ENCODE data around the gene CCDC34. TPM values are rescaled to one million over a fixed set of nuclear protein-coding genes. Genes with fewer than 3 reads are reported as not detected.

CCDC34 gene
- total RNA-seq, 1 donor from 2014 or later = 32.2 TPM

- no peak for TF ChIP-seq CTCF (IDR thresholded peaks at IDR 0.05; ENCODE audit: unreplicated experiment)
- H3K27ac Mint-ChIP-seq = no peak overlapping the region
- H3K36me3 Mint-ChIP-seq (ENCODE audit: insufficient read depth) = peaks cover 14% of the 10 kb centered on the region
- no peak overlapping the region for H3K4me3 Mint-ChIP-seq (ENCODE audit: low read depth)
- no peaks in the 10 kb centered on the region for H3K27me3 Mint-ChIP-seq
- H3K9me3 Mint-ChIP-seq (ENCODE audit: low read depth) = peaks cover 20% of the 10 kb centered on the region
- no peak for DNase-seq (ENCODE audit: low spot score, unreplicated experiment)
- peaks cover 9% of the 10 kb centered on the region for H3K4me1 Mint-ChIP-seq (ENCODE audit: low read depth)
Measured at GRCh38 chr11:27295928-27296327, 67.1 kb downstream of the CCDC34 start.

- peaks cover 21% of the 10 kb centered on the region for H3K9me3 Mint-ChIP-seq (ENCODE audit: low read depth)
- no peak for TF ChIP-seq CTCF (IDR thresholded peaks at IDR 0.05; ENCODE audit: unreplicated experiment)
- peaks cover 9% of the 10 kb centered on the region for H3K4me1 Mint-ChIP-seq (ENCODE audit: low read depth)
- no peaks in the 10 kb centered on the region for H3K27me3 Mint-ChIP-seq
- no peak for DNase-seq (ENCODE audit: low spot score, unreplicated experiment)
- no peak overlapping the region for H3K4me3 Mint-ChIP-seq (ENCODE audit: low read depth)
- no peak overlapping the region for H3K27ac Mint-ChIP-seq
- peaks cover 12% of the 10 kb centered on the region for H3K36me3 Mint-ChIP-seq (ENCODE audit: insufficient read depth)
Measured at GRCh38 chr11:27294654-27295053, 68.4 kb downstream of the CCDC34 start.

- H3K27ac Mint-ChIP-seq = no peak overlapping the region
- H3K36me3 Mint-ChIP-seq (ENCODE audit: insufficient read depth) = peaks cover 12% of the 10 kb centered on the region
- no peak for DNase-seq (ENCODE audit: low spot score, unreplicated experiment)
- H3K9me3 Mint-ChIP-seq (ENCODE audit: low read depth) = peaks cover 21% of the 10 kb centered on the region
- no peaks in the 10 kb centered on the region for H3K27me3 Mint-ChIP-seq
- peaks cover 9% of the 10 kb centered on the region for H3K4me1 Mint-ChIP-seq (ENCODE audit: low read depth)
- TF ChIP-seq CTCF (IDR thresholded peaks at IDR 0.05; ENCODE audit: unreplicated experiment) = no peak
- no peak overlapping the region for H3K4me3 Mint-ChIP-seq (ENCODE audit: low read depth)
Measured at GRCh38 chr11:27293515-27294417, 69.2 kb downstream of the CCDC34 start.

- H3K4me3 Mint-ChIP-seq (ENCODE audit: low read depth) = no peak overlapping the region
- H3K27ac Mint-ChIP-seq = no peak overlapping the region
Measured at GRCh38 chr11:27292637-27293010, 70.4 kb downstream of the CCDC34 start.

More at GRCh38 chr11:27292637-27293010, 70.4 kb downstream of the CCDC34 start:
- Mint-ChIP-seq H3K27me3 (no peaks in the 10 kb centered on the region), H3K36me3 (ENCODE audit: insufficient read depth) (peaks cover 12% of the 10 kb centered on the region), H3K9me3 (ENCODE audit: low read depth) (peaks cover 21% of the 10 kb centered on the region), H3K4me1 (ENCODE audit: low read depth) (peaks cover 9% of the 10 kb centered on the region)
- no peak for DNase-seq (ENCODE audit: low spot score, unreplicated experiment)
- no peak for TF ChIP-seq CTCF (IDR thresholded peaks at IDR 0.05; ENCODE audit: unreplicated experiment)

All from progenitor cell of endocrine pancreas (in vitro differentiated cells).